Measurements from ENCODE around the gene PLCL2.

Gene PLCL2

GRCh38 chr3:17023006-17023664 lies 138.4 kb downstream of the PLCL2 start:
- DNase-seq = no peak

- no peak for DNase-seq
Observed at GRCh38 chr3:17025594-17026139, 140.9 kb downstream of the PLCL2 start.

- no peak for DNase-seq
Observed at GRCh38 chr3:17027318-17027717, 142.6 kb downstream of the PLCL2 start.

GRCh38 chr3:17028363-17028762 lies 143.6 kb downstream of the PLCL2 start:
- no peak for DNase-seq

- no peak for DNase-seq
Observed at GRCh38 chr3:17030438-17030837, 145.7 kb downstream of the PLCL2 start.

GRCh38 chr3:17030956-17031652 lies 146.3 kb downstream of the PLCL2 start:
- no peak for DNase-seq

- no peak for DNase-seq
Observed at GRCh38 chr3:17032407-17033034, 147.8 kb downstream of the PLCL2 start.

- no peak for DNase-seq
Observed at GRCh38 chr3:17033516-17034168, 148.9 kb downstream of the PLCL2 start.

GRCh38 chr3:17035033-17035432 lies 150.3 kb downstream of the PLCL2 start:
- no peak for DNase-seq

GRCh38 chr3:17035966-17036365 lies 151.2 kb downstream of the PLCL2 start:
- DNase-seq = no peak

GRCh38 chr3:17038141-17038540 lies 153.4 kb downstream of the PLCL2 start:
- DNase-seq = no peak

- DNase-seq = no peak
Observed at GRCh38 chr3:17038900-17039553, 154.3 kb downstream of the PLCL2 start.

- DNase-seq = no peak
Observed at GRCh38 chr3:17039594-17039993, 154.8 kb downstream of the PLCL2 start.

- DNase-seq = no peak
Observed at GRCh38 chr3:17040322-17040989, 155.7 kb downstream of the PLCL2 start.

GRCh38 chr3:17040990-17041377 lies 156.2 kb downstream of the PLCL2 start:
- DNase-seq = no peak

GRCh38 chr3:17044855-17045254 lies 160.1 kb downstream of the PLCL2 start:
- DNase-seq = no peak

- no peak for DNase-seq
Observed at GRCh38 chr3:17045705-17046104, 160.9 kb downstream of the PLCL2 start.

GRCh38 chr3:17046623-17047022 lies 161.9 kb downstream of the PLCL2 start:
- no peak for DNase-seq

- DNase-seq = no peak
Observed at GRCh38 chr3:17047162-17047561, 162.4 kb downstream of the PLCL2 start.

- DNase-seq = no peak
Observed at GRCh38 chr3:17047894-17048293, 163.1 kb downstream of the PLCL2 start.

GRCh38 chr3:17050071-17050470 lies 165.3 kb downstream of the PLCL2 start:
- DNase-seq = no peak

- DNase-seq = no peak
Observed at GRCh38 chr3:17050506-17050905, 165.8 kb downstream of the PLCL2 start.
